Measurements from ENCODE around the gene FOXC2.

DNA sequence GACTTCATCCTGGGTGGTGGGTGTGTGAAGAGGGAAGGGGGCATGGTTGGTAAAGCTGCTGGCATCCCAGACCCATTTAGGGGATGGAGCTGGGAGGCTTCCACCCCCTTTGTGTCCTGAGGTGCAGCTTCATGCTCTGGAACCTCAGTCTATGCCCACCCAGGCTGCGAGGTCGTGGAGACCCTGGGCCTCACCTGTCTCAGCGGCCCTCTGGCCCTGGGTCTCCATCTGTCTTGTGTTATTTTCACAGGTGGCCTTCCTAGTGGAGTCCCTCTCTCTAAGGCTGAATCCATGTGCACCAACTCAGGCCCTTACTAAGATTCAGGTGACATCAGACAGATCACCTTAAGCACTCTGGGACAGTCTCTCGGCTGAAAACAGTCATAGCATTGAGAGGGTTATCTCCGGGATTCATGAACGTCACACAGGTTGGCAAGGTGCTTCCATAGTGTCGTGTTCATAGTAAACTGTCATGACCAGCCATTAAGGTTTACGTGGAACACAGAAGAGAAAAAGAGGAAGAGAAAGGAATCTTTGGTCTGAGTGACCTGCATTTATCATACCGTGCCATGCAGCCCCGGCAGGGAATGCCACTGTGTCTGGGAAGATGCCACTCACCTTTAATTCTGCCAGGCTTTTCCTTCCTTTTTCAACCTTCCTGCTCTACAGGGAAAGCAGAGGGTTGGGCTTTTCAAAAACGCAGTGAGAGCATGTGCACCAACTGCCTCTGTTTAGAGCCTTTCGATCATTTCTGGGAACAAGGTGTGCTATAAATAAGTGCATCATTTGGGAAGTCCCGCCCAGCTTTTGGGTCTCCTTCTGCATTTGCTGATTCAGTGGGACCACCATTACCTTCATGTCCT, 7.2 kb downstream of the FOXC2 start:
- TF ChIP-seq TOX (CRISPR knock-in tag; IDR thresholded peaks at IDR 0.05; ENCODE audit: borderline replicate concordance) (no peak), CSDC2 (CRISPR knock-in tag; IDR thresholded peaks at IDR 0.05) (no peak), RARB (CRISPR knock-in tag; IDR thresholded peaks at IDR 0.05) (no peak), ARNTL (CRISPR knock-in tag; IDR thresholded peaks at IDR 0.05; ENCODE audit: borderline replicate concordance, low read depth) (no peak), ESRRG (CRISPR knock-in tag; IDR thresholded peaks at IDR 0.05) (no peak)
- TF ChIP-seq, protein P1, sequence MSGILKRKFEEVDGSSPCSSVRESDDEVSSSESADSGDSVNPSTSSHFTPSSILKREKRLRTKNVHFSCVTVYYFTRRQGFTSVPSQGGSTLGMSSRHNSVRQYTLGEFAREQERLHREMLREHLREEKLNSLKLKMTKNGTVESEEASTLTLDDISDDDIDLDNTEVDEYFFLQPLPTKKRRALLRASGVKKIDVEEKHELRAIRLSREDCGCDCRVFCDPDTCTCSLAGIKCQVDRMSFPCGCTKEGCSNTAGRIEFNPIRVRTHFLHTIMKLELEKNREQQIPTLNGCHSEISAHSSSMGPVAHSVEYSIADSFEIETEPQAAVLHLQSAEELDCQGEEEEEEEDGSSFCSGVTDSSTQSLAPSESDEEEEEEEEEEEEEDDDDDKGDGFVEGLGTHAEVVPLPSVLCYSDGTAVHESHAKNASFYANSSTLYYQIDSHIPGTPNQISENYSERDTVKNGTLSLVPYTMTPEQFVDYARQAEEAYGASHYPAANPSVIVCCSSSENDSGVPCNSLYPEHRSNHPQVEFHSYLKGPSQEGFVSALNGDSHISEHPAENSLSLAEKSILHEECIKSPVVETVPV (CRISPR knock-in tag; IDR thresholded peaks at IDR 0.05): no peak
- TF ChIP-seq, protein P2, sequence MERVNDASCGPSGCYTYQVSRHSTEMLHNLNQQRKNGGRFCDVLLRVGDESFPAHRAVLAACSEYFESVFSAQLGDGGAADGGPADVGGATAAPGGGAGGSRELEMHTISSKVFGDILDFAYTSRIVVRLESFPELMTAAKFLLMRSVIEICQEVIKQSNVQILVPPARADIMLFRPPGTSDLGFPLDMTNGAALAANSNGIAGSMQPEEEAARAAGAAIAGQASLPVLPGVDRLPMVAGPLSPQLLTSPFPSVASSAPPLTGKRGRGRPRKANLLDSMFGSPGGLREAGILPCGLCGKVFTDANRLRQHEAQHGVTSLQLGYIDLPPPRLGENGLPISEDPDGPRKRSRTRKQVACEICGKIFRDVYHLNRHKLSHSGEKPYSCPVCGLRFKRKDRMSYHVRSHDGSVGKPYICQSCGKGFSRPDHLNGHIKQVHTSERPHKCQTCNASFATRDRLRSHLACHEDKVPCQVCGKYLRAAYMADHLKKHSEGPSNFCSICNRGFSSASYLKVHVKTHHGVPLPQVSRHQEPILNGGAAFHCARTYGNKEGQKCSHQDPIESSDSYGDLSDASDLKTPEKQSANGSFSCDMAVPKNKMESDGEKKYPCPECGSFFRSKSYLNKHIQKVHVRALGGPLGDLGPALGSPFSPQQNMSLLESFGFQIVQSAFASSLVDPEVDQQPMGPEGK (CRISPR knock-in tag; IDR thresholded peaks at IDR 0.05; ENCODE audit: borderline replicate concordance): no peak
- TF ChIP-seq, protein P3, sequence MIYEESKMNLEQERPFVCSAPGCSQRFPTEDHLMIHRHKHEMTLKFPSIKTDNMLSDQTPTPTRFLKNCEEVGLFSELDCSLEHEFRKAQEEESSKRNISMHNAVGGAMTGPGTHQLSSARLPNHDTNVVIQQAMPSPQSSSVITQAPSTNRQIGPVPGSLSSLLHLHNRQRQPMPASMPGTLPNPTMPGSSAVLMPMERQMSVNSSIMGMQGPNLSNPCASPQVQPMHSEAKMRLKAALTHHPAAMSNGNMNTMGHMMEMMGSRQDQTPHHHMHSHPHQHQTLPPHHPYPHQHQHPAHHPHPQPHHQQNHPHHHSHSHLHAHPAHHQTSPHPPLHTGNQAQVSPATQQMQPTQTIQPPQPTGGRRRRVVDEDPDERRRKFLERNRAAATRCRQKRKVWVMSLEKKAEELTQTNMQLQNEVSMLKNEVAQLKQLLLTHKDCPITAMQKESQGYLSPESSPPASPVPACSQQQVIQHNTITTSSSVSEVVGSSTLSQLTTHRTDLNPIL (CRISPR knock-in tag; IDR thresholded peaks at IDR 0.05; ENCODE audit: low read depth): no peak
- TF ChIP-seq, protein P4, sequence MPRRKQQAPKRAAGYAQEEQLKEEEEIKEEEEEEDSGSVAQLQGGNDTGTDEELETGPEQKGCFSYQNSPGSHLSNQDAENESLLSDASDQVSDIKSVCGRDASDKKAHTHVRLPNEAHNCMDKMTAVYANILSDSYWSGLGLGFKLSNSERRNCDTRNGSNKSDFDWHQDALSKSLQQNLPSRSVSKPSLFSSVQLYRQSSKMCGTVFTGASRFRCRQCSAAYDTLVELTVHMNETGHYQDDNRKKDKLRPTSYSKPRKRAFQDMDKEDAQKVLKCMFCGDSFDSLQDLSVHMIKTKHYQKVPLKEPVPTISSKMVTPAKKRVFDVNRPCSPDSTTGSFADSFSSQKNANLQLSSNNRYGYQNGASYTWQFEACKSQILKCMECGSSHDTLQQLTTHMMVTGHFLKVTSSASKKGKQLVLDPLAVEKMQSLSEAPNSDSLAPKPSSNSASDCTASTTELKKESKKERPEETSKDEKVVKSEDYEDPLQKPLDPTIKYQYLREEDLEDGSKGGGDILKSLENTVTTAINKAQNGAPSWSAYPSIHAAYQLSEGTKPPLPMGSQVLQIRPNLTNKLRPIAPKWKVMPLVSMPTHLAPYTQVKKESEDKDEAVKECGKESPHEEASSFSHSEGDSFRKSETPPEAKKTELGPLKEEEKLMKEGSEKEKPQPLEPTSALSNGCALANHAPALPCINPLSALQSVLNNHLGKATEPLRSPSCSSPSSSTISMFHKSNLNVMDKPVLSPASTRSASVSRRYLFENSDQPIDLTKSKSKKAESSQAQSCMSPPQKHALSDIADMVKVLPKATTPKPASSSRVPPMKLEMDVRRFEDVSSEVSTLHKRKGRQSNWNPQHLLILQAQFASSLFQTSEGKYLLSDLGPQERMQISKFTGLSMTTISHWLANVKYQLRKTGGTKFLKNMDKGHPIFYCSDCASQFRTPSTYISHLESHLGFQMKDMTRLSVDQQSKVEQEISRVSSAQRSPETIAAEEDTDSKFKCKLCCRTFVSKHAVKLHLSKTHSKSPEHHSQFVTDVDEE (CRISPR knock-in tag; IDR thresholded peaks at IDR 0.05): no peak
